MM.1S (cell line): ENCODE results near the gene AHNAK.

Experiments
- CTCF ChIP-seq: fragments of 300-600 bp; sonication (generic); IDR thresholded peaks from 2 replicates; pipeline ENCODE4 v1.5.1; 2016; ENCODE audit warnings: antibody characterized with exemption, low read length, mixed read lengths
- EZH2 ChIP-seq: fragments of 300-600 bp; sonication (generic); optimal IDR thresholded peaks from 2 replicates; pipeline ENCODE3; 2017; ENCODE audit warnings: low read depth, mild to moderate bottlenecking, antibody characterized with exemption, low read length, mixed read lengths
- EZH2phosphoT487 ChIP-seq: fragments of 300-600 bp; sonication (generic); IDR thresholded peaks from 2 replicates; pipeline ENCODE4 v1.6.1; 2018; ENCODE audit warnings: antibody characterized with exemption, low read length

GRCh38 chr11:62391642-62392425 is 154.8 kb downstream of the AHNAK start:
- TF ChIP-seq EZH2 = no peak
- TF ChIP-seq CTCF = no peak
- no peak for TF ChIP-seq EZH2phosphoT487
